Heart right ventricle (tissue), 16 donors: ENCODE measurements around the gene TEKT3. TPM values are rescaled to one million over a fixed set of nuclear protein-coding genes. Genes with fewer than 3 reads are reported as not detected.

Source experiments
- ATAC-seq, 8 donors: fragments of 200-7000 bp; cut with Tn5 transposase; one replicate each; pipeline ENCODE4 v1.9.1; 2020; ENCODE audit warnings: mild to moderate bottlenecking in 8 of 8, moderate library complexity in 8 of 8, moderate number of reproducible peaks in 1 of 8
- DNase-seq, 2 donors: peaks; one replicate each; pipeline ENCODE4 v3.0.0-alpha.2; 2020
- H3K27ac ChIP-seq, 10 donors: fragments of 200-600 bp; sonication (generic) in 2 of 10; one replicate each; pipeline versions ENCODE4 v1.5.0 to v1.8.0; 2020 to 2022; ENCODE audit warnings: mild to moderate bottlenecking in 3 of 10
- H3K27me3 ChIP-seq, 7 donors: fragments of 200-600 bp; one replicate each; pipeline ENCODE4 v1.8.0; 2021 to 2022; ENCODE audit warnings: mild to moderate bottlenecking in 2 of 7
- H3K36me3 ChIP-seq, 9 donors: fragments of 200-600 bp; sonication (generic) in 1 of 9; one replicate each; pipeline versions ENCODE4 v1.5.0 to v1.8.0; 2020 to 2022; ENCODE audit warnings: mild to moderate bottlenecking in 2 of 9
- H3K4me1 ChIP-seq, 9 donors: fragments of 200-600 bp; sonication (generic) in 1 of 9; one replicate each; pipeline versions ENCODE4 v1.5.0 to v1.8.0; 2020 to 2022; ENCODE audit warnings: mild to moderate bottlenecking in 4 of 9
- H3K4me3 ChIP-seq, 10 donors: fragments of 200-600 bp; sonication (generic) in 2 of 10; one replicate each; pipeline versions ENCODE4 v1.5.0 to v1.8.0; 2020 to 2022; ENCODE audit warnings: mild to moderate bottlenecking in 7 of 10, moderate library complexity in 2 of 10
- H3K9me3 ChIP-seq, 11 donors: fragments of 200-600 bp in 10 of 11; sonication (generic) in 2 of 11; one replicate each; pipeline versions ENCODE4 v1.5.0 to v1.8.0; 2013 to 2022; ENCODE audit warnings: mild to moderate bottlenecking in 2 of 11, control low read depth in 1 of 11, moderate library complexity in 1 of 11
- WGBS, 2 donors: extraction: QIAGEN DNeasy Blood & Tissue Kit; methylation state at CpG; one replicate each; pipeline ENCODE4 v1.1.7; 2013; ENCODE audit warnings: inconsistent platforms in 1 of 2; 5-methylcytosine and 5-hydroxymethylcytosine counted together
- intact Hi-C, 10 donors: fragments of 100-400 bp; cut with DNase I; formaldehyde crosslinking; loops; one replicate each; pipeline versions ENCODE4 v1.11.1 to v1.14.2; 2022
- polyA plus RNA-seq, 2 donors: library from polyadenylated mRNA; stranded (reverse); fragments of 200-250 nt; gene quantifications; one replicate each; pipeline ENCODE4 v1.2.3, GENCODE V29; 2013
- total RNA-seq, 10 donors: library from RNA; stranded (reverse); fragmentation: NEBNext Ultra II Directional in 3 of 10; extraction: Animal tissue kit (Norgen Biotek cat#: 25700) in 3 of 10; gene quantifications; one replicate each; pipeline versions ENCODE4 v1.2.1 to v1.2.4, GENCODE V29; 2021 to 2023
- TF ChIP-seq, protein P1 (sequence below), 9 donors: fragments of 200-600 bp; sonication (generic) in 2 of 9; IDR thresholded peaks; one replicate each; pipeline versions ENCODE4 v1.5.0 to v1.8.0; 2021 to 2022; ENCODE audit warnings: antibody characterized with exemption in 9 of 9, mild to moderate bottlenecking in 5 of 9, moderate library complexity in 1 of 9
- donor health status: Arrhythmogenic right ventricular cardiomyopathy.
- donor health status: ischemic (EF 13 %, LVEDD 7.1; RV severe dilation, severe dysfunction).
- donor health status: healthy with polysubstance abuse.
- donor health status: DM: no; HTN: yes; CAD: no.
- donor health status: DM: no; HTN: no; CAD: no.
- donor health status: ischemic (EF 25% LVEDD 6.9; RV normal size, moderate dysfunction).
- donor health status: ischemic (EF 25% LVEDD 5.7; RV mildly dilated, moderate dysfunction).
- donor health status: healthy.
- donor health status: DM: yes; HTN: yes; CAD: no.
- donor health status: Ischemic cardiomyopathy.
- donor health status: ischemic (EF 35%, LVEDD 5.7; RV mildly dilated, moderate dysfunction).
- donor health status: nonischemic (EF 11% LVEDD 7.7; RV severe dilation, severe dysfunction).
- donor health status: DM: yes; HTN: yes; CAD: no.
- donor health status: PGD.
- donor health status: ischemic (EF 29% LVEDD 5.4; RV normal size, mild dysfunction).
- donor health status: nonischemic (EF 23%, LVEDD 6.1; RV moderate dilation, normal function).

TEKT3 gene
- total and polyA plus RNA-seq, 12 donors = 0.14 to 1.1 (median 0.68) TPM; not detected in 3

DNA sequence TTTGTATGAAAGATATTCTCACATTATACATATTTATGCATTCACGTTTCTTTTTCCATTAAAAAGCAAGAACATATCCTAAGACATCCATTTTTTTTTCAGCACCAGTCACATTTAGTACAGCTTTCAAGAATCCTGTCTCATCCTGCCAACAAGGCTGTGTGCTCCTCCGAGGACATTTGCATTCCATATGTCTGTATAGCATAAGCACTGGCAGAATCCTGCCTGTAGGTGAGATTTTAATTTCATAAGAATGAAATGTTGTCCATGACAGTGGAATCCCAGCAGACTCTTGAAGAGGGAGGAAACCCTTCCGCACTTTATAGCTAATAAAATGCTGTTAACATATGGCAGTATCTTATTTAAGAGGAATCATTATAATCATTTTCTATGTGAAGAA lies 73.4 kb downstream of the TEKT3 start:
- no peaks in the 10 kb centered on the region for H3K9me3 ChIP-seq
- no peak overlapping the region for H3K4me3 ChIP-seq
- peaks cover 0 to 23% (median 0%) of the 10 kb centered on the region in 7 donors for H3K27me3 ChIP-seq
- no peak for DNase-seq
- H3K36me3 ChIP-seq = no peaks in the 10 kb centered on the region
- peaks cover 0 to 55% (median 39%) of the 10 kb centered on the region in 9 donors for H3K4me1 ChIP-seq
- intact Hi-C loops = loop anchor here in 4 of 10 donors (5.0 to 10.0 kb wide), 6 partner anchors 34 to 147 kb away; partner anchors contain the start of gene TEKT3 (in 1 of the 4)
- WGBS, 2 donors = 66 to 67% methylated on average over 3 of the region's 3 CpGs
- ATAC-seq = no peak
- peak overlapping the region in 3 of 10 donors; percentile 60 to 70 (median 61) for H3K27ac ChIP-seq
- TF ChIP-seq, protein P1, sequence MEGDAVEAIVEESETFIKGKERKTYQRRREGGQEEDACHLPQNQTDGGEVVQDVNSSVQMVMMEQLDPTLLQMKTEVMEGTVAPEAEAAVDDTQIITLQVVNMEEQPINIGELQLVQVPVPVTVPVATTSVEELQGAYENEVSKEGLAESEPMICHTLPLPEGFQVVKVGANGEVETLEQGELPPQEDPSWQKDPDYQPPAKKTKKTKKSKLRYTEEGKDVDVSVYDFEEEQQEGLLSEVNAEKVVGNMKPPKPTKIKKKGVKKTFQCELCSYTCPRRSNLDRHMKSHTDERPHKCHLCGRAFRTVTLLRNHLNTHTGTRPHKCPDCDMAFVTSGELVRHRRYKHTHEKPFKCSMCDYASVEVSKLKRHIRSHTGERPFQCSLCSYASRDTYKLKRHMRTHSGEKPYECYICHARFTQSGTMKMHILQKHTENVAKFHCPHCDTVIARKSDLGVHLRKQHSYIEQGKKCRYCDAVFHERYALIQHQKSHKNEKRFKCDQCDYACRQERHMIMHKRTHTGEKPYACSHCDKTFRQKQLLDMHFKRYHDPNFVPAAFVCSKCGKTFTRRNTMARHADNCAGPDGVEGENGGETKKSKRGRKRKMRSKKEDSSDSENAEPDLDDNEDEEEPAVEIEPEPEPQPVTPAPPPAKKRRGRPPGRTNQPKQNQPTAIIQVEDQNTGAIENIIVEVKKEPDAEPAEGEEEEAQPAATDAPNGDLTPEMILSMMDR (IDR thresholded peaks at IDR 0.05) = no peak

DNA sequence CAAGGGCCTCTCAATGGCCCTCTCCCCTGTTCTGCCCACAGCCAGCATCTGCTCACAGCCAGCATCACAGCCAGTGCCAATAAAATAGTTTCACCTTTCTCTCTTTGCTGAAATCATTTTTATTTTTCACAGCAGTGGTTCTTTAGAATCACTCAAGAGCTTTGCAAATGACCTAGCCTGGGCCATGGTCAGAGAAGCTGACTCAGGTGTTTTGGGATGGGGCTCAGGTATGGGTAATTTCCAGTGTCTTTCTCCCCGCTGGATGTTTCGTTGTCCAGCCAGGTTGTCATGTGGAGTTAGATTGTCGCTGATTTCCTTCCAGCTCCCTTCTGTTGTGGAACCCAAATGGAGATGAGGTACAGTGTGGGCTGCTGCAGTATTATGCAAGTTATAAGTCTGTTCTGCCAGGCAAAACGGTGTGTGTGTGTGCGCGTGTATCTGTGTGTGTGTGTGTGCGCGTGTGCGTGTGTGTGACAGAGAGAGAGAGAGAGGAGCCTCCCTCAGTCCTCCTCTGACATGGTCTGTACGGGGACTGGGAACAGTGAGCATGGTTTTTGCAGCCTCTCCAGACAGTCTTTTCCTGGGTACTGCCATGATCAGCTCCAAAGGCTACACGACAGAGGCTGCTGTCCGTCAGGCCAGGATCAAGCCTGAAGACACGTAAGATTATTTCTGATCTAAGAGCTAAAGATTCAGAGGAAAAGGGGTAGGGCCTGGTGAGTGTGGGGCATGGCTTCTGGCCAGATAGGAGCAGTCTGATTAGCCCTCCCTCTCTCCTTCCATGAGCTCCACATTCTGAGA lies 74.9 kb downstream of the TEKT3 start:
- peaks cover 0 to 38% (median 0%) of the 10 kb centered on the region in 7 donors for H3K27me3 ChIP-seq
- intact Hi-C loops = loop anchor here in 4 of 10 donors (5.0 to 10.0 kb wide), 6 partner anchors 36 to 148 kb away; partner anchors contain the start of gene TEKT3 (in 1 of the 4)
- no peaks in the 10 kb centered on the region for H3K9me3 ChIP-seq
- DNase-seq (no peak), ATAC-seq (no peak)
- no peaks in the 10 kb centered on the region for H3K36me3 ChIP-seq
- 75 to 80% methylated on average over 13 of the region's 13 CpGs for WGBS, 2 donors
- TF ChIP-seq, protein P1 (IDR thresholded peaks at IDR 0.05) = no peak
- H3K27ac ChIP-seq = peak overlapping the region in 1 of 10 donors; percentile 8
- H3K4me3 ChIP-seq = no peak overlapping the region
- peaks cover 0 to 52% (median 39%) of the 10 kb centered on the region in 9 donors for H3K4me1 ChIP-seq

DNA sequence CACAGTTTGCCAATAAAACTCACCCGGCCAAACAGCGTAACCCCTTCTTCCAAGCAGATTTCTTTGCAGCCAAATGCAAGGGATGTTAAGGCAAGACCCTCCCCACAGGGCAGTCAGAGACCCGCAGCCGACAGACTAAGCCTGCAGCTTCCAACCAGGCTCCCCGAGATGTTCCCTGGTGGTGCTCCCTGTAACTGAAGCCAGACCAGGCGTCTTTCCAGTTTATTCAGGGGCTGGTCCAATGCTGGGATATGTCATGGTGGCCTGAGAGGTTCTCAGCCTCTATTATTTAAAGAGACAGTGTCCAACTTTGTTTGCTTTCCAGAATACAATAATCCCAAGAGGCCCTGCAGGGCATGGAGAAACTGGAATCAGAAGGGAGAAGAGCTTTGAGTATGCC lies 76.3 kb downstream of the TEKT3 start, which contains the start of gene PMP22:
Gene PMP22 (minus strand): TSS at position 196 of the 400 bp plus-strand sequence. CDS start 4,599 bp downstream, outside the sequence.
- peak within 1 kb of the TSS; percentile 17 to 100 (median 97) for H3K27ac ChIP-seq
- intact Hi-C loops = loop anchor here in 4 of 10 donors (5.0 to 10.0 kb wide), 6 partner anchors 37 to 150 kb away; partner anchors contain the start of gene TEKT3 (in 1 of the 4)
- peak; percentile 34 to 70 for DNase-seq

DNA sequence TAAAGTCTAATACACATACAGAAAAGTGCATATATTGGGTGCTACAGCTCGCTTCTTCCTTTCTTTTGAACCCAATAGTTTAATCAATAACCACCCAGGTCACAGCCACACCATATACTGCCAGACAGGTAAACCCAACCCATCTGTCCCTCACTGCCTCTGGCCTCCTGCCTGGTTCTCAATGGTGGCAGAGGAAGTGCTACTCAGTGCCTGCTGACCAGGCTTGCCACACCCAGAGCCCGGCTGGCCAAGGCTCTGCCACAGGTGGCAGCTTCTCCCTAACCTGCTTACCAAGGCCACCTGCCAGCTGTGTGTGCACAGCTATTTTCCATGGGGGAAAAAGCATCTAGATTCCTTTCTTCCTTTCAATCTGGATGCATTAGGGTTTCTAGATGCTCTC lies 76.9 kb downstream of the TEKT3 start:
- Histone ChIP-seq H3K36me3 (peaks cover 0 to under 1% (median 0%) of the 10 kb centered on the region in 9 donors), H3K9me3 (no peaks in the 10 kb centered on the region), H3K27me3 (peaks cover 0 to 45% (median 0%) of the 10 kb centered on the region in 7 donors), H3K4me1 (peaks cover 0 to 48% (median 36%) of the 10 kb centered on the region in 9 donors), H3K27ac (peak overlapping the region; percentile 17 to 100 (median 97)), H3K4me3 (peak overlapping the region; percentile 8 to 89 (median 78))
- 60 to 61% methylated on average over 2 of the region's 2 CpGs for WGBS, 2 donors
- TF ChIP-seq, protein P1 (IDR thresholded peaks at IDR 0.05) = no peak
- peak; percentile 36 to 50 for DNase-seq
- intact Hi-C loops = loop anchor here in 6 of 10 donors (5.0 to 10.0 kb wide), 6 partner anchors 78 to 193 kb away; partner anchors contain the start of gene TEKT3 (in 2 of the 6)
- ATAC-seq = peak in 1 of 8 donors; percentile 18

More for the DNA sequence above, 76.3 kb downstream of the TEKT3 start, which contains the start of gene PMP22:
- Histone ChIP-seq H3K9me3 (no peaks in the 10 kb centered on the region), H3K36me3 (no peaks in the 10 kb centered on the region), H3K27me3 (peaks cover 0 to 45% (median 0%) of the 10 kb centered on the region in 7 donors), H3K4me1 (peaks cover 0 to 48% (median 36%) of the 10 kb centered on the region in 9 donors), H3K4me3 (peak within 1 kb of the TSS; percentile 8 to 89 (median 78))
- 28 to 54% methylated on average over 6 of the region's 6 CpGs for whole genome bisulfite sequencing, 2 donors
- ATAC-seq = no peak
- TF ChIP-seq, protein P1 (IDR thresholded peaks at IDR 0.05) = peak in 3 of 9 donors; percentile 11 to 14 (median 14)
